Stimulated activated CD4-positive, alpha-beta T cell treated with anti-CD3 and anti-CD28 coated beads, Interleukin-2, amount 100 ng/mL, for 24 hours (primary cell): ENCODE measurements around the gene CA10.
A peak's percentile ranks its signal among the peaks of the same experiment; 100 is the strongest.

Source experiments
- DNase-seq, 2 donors: peaks; one replicate each; pipeline ENCODE4 v3.0.0-alpha.2; 2020

Gene CA10

GRCh38 chr17:51813140-51813783 lies 345.3 kb downstream of the CA10 start:
- DNase-seq: no peak

GRCh38 chr17:51807460-51807859 lies 351.1 kb downstream of the CA10 start:
- DNase-seq: no peak

GRCh38 chr17:51805765-51806164 lies 352.7 kb downstream of the CA10 start:
- DNase-seq: no peak

- DNase-seq: no peak
These were observed 353.3 kb downstream of the CA10 start for GRCh38 chr17:51805185-51805584.

GRCh38 chr17:51803161-51803560 lies 355.4 kb downstream of the CA10 start:
- no peak for DNase-seq

GRCh38 chr17:51802544-51802943 lies 356.0 kb downstream of the CA10 start:
- DNase-seq: no peak

GRCh38 chr17:51801626-51802025 lies 356.9 kb downstream of the CA10 start:
- DNase-seq: no peak

- DNase-seq: no peak
These were observed 358.5 kb downstream of the CA10 start for GRCh38 chr17:51799981-51800380.

- DNase-seq: no peak
These were observed 359.3 kb downstream of the CA10 start for GRCh38 chr17:51799240-51799639.

GRCh38 chr17:51797150-51797549 lies 361.4 kb downstream of the CA10 start:
- no peak for DNase-seq

GRCh38 chr17:51796026-51796425 lies 362.5 kb downstream of the CA10 start:
- DNase-seq: no peak

- DNase-seq: no peak
These were observed 363.1 kb downstream of the CA10 start for GRCh38 chr17:51795401-51795800.

- DNase-seq: no peak
These were observed 364.0 kb downstream of the CA10 start for GRCh38 chr17:51794466-51794865.

- no peak for DNase-seq
These were observed 364.8 kb downstream of the CA10 start for GRCh38 chr17:51793686-51794085.

GRCh38 chr17:51778842-51779241 lies 379.7 kb downstream of the CA10 start:
- DNase-seq: no peak

- DNase-seq: no peak
These were observed 388.3 kb downstream of the CA10 start for GRCh38 chr17:51770027-51770759.

- DNase-seq: no peak
These were observed 389.3 kb downstream of the CA10 start for GRCh38 chr17:51769231-51769630.

GRCh38 chr17:51768706-51769105 lies 389.8 kb downstream of the CA10 start:
- DNase-seq: no peak

GRCh38 chr17:51767287-51767686 lies 391.2 kb downstream of the CA10 start:
- no peak for DNase-seq

GRCh38 chr17:51765282-51766135 lies 393.0 kb downstream of the CA10 start:
- no peak for DNase-seq

- DNase-seq: peak; percentile 35
These were observed 394.0 kb downstream of the CA10 start for GRCh38 chr17:51764387-51764971.

- no peak for DNase-seq
These were observed 395.5 kb downstream of the CA10 start for GRCh38 chr17:51763058-51763457.

- no peak for DNase-seq
These were observed 397.4 kb downstream of the CA10 start for GRCh38 chr17:51761105-51761504.
